ENCODE data around the gene GNL1.
"Not testable (repeated sequence)": the region's sequence is repeated elsewhere in the genome, so short reads cannot be mapped to it uniquely, and the experiment has no call there.

The GNL1 gene

DNA sequence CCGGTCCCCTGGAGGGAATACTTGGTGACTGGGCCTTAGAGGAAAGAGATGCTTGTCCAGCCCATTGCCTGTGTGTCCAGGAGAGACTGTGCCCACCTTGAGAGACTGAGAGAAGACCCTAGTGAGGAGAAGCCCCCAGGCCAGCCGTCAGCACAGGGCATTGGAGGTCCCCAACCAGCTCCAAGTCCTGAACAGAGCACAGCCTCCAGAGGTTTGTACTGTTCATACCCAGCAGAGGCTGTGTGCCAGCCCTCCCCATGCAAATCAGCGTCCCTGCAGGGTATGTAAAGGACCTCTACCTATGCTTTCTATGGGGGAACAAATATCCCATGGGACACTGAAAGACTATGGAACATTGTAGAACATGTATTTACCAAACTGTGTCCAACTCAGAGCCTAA is 58.6 kb downstream of the GNL1 start:
- TF ChIP-seq SUZ12 (IDR thresholded peaks at IDR 0.05; ENCODE audit: extremely low read depth, insufficient read depth, insufficient read length) = no peak
- TF ChIP-seq YY1 (IDR thresholded peaks at IDR 0.05; ENCODE audit: insufficient read depth, insufficient read length) = no peak
- no peak for TF ChIP-seq ZNF274 (IDR thresholded peaks at IDR 0.05; ENCODE audit: low read depth, low read length)
- Histone ChIP-seq H3K9ac (ENCODE audit: insufficient read length, low read depth) (no peak overlapping the region), H3K36me3 (ENCODE audit: insufficient read depth, insufficient read length, low read length) (peaks cover 11% of the 10 kb centered on the region), H3K4me1 (ENCODE audit: insufficient read depth, insufficient read length) (peaks cover 2% of the 10 kb centered on the region), H3K4me3 (ENCODE audit: insufficient read length, low read depth) (no peak overlapping the region), H3K9me3 (ENCODE audit: insufficient read depth, low read length) (no peaks in the 10 kb centered on the region), H3K27me3 (ENCODE audit: insufficient read depth, insufficient read length) (no peaks in the 10 kb centered on the region)
- no peak for DNase-seq (ENCODE audit: low read depth, low spot score)

DNA sequence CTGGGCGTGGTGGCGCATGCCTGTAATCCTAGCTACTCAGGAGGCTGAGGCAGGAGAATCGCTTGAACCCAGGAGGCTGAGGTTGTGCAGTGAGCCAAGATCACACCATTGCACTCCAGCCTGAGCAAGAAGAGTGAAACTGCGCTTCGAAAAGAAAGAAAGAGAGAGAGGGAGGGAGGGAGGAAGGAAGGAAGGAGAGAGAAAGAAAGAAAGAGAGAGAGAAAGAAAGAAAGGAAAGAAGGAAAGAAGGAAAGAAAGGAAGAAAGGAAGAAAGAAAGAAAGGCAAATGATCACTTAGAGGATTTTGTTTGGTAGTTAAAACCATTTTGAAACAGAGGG is 59.1 kb downstream of the GNL1 start:
- not testable (repeated sequence) for H3K9me3 ChIP-seq (ENCODE audit: insufficient read depth, low read length); H3K9ac ChIP-seq (ENCODE audit: insufficient read length, low read depth); H3K27me3 ChIP-seq (ENCODE audit: insufficient read depth, insufficient read length); H3K4me3 ChIP-seq (ENCODE audit: insufficient read length, low read depth); DNase-seq (ENCODE audit: low read depth, low spot score); H3K4me1 ChIP-seq (ENCODE audit: insufficient read depth, insufficient read length)
- H3K36me3 ChIP-seq (ENCODE audit: insufficient read depth, insufficient read length, low read length) = peaks cover 16% of the 10 kb centered on the region

DNA sequence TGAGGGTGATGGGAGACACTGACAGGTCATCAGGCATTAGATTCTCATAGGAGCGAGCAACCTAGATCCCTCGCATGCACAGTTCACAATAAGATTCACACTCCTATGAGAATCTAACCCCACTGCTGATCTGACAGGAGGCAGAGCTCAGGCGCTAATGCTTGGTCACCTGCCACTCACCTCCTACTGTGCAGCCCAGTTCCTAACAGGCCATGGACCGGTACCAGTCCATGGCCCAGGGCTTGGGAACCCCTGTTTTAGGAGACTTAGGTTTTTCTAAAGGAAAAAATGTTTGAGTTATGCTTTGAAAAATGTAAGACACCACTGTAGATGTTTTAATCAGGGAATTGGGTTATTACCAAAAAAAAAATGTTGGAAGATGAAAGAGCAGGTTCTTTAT is 60.3 kb downstream of the GNL1 start:
- TF ChIP-seq ZNF274 (IDR thresholded peaks at IDR 0.05; ENCODE audit: low read depth, low read length) = no peak
- no peak for TF ChIP-seq YY1 (IDR thresholded peaks at IDR 0.05; ENCODE audit: insufficient read depth, insufficient read length)
- TF ChIP-seq SUZ12 (IDR thresholded peaks at IDR 0.05; ENCODE audit: extremely low read depth, insufficient read depth, insufficient read length) = no peak
- no peak for DNase-seq (ENCODE audit: low read depth, low spot score)
- Histone ChIP-seq H3K9me3 (ENCODE audit: insufficient read depth, low read length) (no peaks in the 10 kb centered on the region), H3K36me3 (ENCODE audit: insufficient read depth, insufficient read length, low read length) (peaks cover 27% of the 10 kb centered on the region), H3K4me1 (ENCODE audit: insufficient read depth, insufficient read length) (peaks cover 2% of the 10 kb centered on the region), H3K27me3 (ENCODE audit: insufficient read depth, insufficient read length) (no peaks in the 10 kb centered on the region), H3K4me3 (ENCODE audit: insufficient read length, low read depth) (no peak overlapping the region), H3K9ac (ENCODE audit: insufficient read length, low read depth) (no peak overlapping the region)

DNA sequence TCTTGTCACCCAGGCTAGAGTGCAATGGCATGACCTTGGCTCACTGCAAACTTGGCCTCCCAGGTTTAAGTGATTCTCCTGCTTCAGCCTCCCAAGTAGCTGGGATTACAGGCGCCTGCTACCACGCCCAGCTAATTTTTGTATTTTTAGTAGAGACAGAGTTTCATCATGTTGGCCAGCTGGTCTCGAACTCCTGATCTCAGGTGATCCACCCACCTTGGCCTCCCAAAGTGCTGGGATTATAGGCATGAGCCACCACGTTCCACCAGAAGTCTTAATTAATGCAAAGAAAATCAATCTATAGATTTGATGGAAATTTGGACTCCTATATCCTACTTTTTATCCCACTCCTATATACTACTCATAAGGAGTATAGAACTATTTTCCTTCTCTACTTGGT is 61.2 kb downstream of the GNL1 start:
- H3K9me3 ChIP-seq (ENCODE audit: insufficient read depth, low read length); H3K4me1 ChIP-seq (ENCODE audit: insufficient read depth, insufficient read length); H3K27me3 ChIP-seq (ENCODE audit: insufficient read depth, insufficient read length); H3K9ac ChIP-seq (ENCODE audit: insufficient read length, low read depth); H3K4me3 ChIP-seq (ENCODE audit: insufficient read length, low read depth); DNase-seq (ENCODE audit: low read depth, low spot score): not testable (repeated sequence)
- peaks cover 36% of the 10 kb centered on the region for H3K36me3 ChIP-seq (ENCODE audit: insufficient read depth, insufficient read length, low read length)

DNA sequence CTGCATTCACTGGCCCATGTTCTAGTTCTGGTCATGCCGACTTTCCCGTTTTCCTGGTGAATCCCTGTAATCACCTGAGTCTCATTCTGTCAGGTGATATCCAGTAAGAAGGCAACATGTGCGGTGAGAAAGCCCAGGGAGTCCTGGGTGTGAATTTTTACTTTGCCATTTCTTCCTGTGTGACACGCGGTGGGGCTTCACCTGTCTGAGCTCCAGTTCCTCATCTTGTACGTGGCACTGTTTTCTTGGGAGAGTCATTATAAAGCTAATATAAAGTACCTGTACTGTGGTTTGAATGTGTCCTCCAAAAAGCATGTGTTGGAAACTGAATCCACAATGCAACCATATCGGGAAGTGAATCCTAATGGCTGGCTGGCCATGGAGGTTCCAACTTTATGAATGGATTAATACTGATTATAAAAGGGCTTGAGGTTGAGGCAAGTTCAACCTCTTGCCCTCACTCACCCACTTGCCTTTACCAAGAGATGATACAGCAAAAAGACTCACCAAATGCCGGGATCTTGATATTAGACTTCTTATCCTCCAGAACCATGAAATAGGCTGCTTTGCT is 61.9 kb downstream of the GNL1 start:
- TF ChIP-seq YY1 (IDR thresholded peaks at IDR 0.05; ENCODE audit: insufficient read depth, insufficient read length) (no peak), SUZ12 (IDR thresholded peaks at IDR 0.05; ENCODE audit: extremely low read depth, insufficient read depth, insufficient read length) (no peak), ZNF274 (IDR thresholded peaks at IDR 0.05; ENCODE audit: low read depth, low read length) (no peak)
- DNase-seq (ENCODE audit: low read depth, low spot score) = no peak
- H3K9me3 ChIP-seq (ENCODE audit: insufficient read depth, low read length) = no peaks in the 10 kb centered on the region

DNA sequence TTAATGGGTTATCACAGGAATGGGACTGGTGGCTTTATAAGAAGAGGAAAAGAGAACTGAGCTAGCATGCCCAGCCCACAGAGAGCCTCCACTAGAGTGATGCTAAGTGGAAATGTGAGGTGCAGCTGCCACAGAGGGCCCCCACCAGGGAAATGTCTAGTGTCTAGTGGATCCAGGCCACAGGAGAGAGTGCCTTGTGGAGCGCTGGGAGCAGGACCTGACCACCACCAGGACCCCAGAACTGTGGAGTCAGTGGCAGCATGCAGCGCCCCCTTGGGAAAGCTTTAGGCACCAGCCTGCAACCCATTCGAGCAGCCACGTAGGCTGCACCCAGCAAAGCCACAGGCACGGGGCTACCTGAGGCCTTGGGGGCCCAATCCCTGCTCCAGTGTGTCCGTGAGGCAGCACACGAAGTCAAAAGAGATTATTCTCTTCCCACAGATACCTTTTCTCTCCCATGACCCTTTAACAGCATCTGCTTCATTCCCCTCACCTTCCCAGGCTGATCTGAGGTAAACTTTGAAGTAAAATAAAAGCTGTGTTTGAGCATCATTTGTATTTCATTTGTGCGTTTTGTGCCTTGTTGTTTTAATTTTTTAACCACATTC is 62.5 kb downstream of the GNL1 start:
- Histone ChIP-seq H3K9me3 (ENCODE audit: insufficient read depth, low read length) (no peaks in the 10 kb centered on the region), H3K4me1 (ENCODE audit: insufficient read depth, insufficient read length) (peaks cover 7% of the 10 kb centered on the region), H3K36me3 (ENCODE audit: insufficient read depth, insufficient read length, low read length) (peaks cover 36% of the 10 kb centered on the region), H3K27me3 (ENCODE audit: insufficient read depth, insufficient read length) (no peaks in the 10 kb centered on the region), H3K4me3 (ENCODE audit: insufficient read length, low read depth) (no peak overlapping the region), H3K9ac (ENCODE audit: insufficient read length, low read depth) (no peak overlapping the region)
- TF ChIP-seq SUZ12 (IDR thresholded peaks at IDR 0.05; ENCODE audit: extremely low read depth, insufficient read depth, insufficient read length) (no peak), ZNF274 (IDR thresholded peaks at IDR 0.05; ENCODE audit: low read depth, low read length) (no peak), YY1 (IDR thresholded peaks at IDR 0.05; ENCODE audit: insufficient read depth, insufficient read length) (no peak)
- no peak for DNase-seq (ENCODE audit: low read depth, low spot score)

More for the DNA sequence above, 61.9 kb downstream of the GNL1 start:
- Histone ChIP-seq H3K9ac (ENCODE audit: insufficient read length, low read depth) (no peak overlapping the region), H3K4me1 (ENCODE audit: insufficient read depth, insufficient read length) (peaks cover 7% of the 10 kb centered on the region), H3K27me3 (ENCODE audit: insufficient read depth, insufficient read length) (no peaks in the 10 kb centered on the region), H3K36me3 (ENCODE audit: insufficient read depth, insufficient read length, low read length) (peaks cover 36% of the 10 kb centered on the region), H3K4me3 (ENCODE audit: insufficient read length, low read depth) (no peak overlapping the region)

DNA sequence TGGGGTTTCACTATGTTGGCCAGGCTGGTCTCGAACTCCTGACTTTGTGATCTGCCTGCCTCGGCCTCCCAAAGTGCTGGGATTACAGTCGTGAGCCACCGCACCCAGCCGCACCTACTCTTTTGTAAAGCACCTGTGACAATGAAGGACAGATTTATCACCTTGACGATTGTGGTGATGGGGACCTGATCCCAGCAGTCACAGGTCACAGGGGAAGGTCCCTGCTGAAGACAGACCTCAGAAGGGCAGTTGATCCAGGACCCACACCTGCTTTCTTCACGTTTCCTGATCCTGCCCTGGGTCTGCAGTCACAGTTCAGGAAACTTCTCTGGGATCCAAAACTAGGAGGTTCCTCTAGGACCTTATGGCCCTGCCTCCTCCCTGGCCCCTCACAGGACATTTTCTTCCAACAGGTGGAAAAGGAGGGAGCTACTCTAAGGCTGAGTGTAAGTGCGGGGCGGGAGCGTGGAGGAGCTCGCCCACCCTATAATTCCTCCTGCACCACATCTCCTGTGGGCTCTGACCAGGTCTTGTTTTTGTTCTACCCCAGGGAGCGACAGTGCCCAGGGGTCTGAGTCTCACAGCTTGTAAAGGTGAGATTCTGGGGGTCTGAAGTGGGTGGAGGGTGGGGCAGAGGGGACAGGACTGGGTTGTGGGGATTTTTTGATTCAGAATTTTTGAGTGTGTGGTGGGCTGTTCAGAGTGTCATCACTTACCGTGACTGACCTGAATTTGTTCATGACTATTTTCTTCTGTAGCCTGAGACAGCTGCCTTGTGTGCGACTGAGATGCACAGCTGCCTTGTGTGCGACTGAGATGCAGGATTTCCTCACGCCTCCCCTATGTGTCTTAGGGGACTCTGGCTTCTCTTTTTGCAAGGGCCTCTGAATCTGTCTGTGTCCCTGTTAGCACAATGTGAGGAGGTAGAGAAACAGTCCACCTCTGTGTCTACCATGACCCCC is 64.0 kb downstream of the GNL1 start:
- H3K9ac ChIP-seq (ENCODE audit: insufficient read length, low read depth) = no peak overlapping the region
- peaks cover 36% of the 10 kb centered on the region for H3K36me3 ChIP-seq (ENCODE audit: insufficient read depth, insufficient read length, low read length)
- no peaks in the 10 kb centered on the region for H3K27me3 ChIP-seq (ENCODE audit: insufficient read depth, insufficient read length)
- TF ChIP-seq SUZ12 (IDR thresholded peaks at IDR 0.05; ENCODE audit: extremely low read depth, insufficient read depth, insufficient read length) (no peak), YY1 (IDR thresholded peaks at IDR 0.05; ENCODE audit: insufficient read depth, insufficient read length) (no peak), ZNF274 (IDR thresholded peaks at IDR 0.05; ENCODE audit: low read depth, low read length) (no peak)
- no peak for DNase-seq (ENCODE audit: low read depth, low spot score)
- H3K9me3 ChIP-seq (ENCODE audit: insufficient read depth, low read length) = no peaks in the 10 kb centered on the region
- peaks cover 7% of the 10 kb centered on the region for H3K4me1 ChIP-seq (ENCODE audit: insufficient read depth, insufficient read length)
- H3K4me3 ChIP-seq (ENCODE audit: insufficient read length, low read depth) = no peak overlapping the region
